ENCODE data around the gene STIM2.

DNA sequence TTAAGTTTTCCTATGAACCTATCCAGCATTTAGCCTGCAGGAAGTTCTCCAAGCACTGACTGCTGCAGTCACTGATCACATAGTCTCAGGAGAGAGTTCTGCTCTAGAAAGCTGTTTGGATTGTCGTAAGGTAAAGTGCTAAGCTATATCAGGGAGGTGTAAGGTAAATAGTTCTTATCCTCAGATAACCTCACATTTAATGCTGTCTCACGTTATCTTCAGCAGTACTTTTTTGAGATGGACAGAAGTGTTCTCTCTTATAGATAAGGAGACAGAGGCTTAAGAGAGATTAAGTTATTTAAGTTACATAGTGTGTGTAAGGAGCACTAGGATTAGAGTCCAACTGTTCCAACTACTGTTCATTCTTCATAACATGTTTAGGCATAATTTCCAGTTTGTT, 77.9 kb downstream of the STIM2 start:
- TF ChIP-seq POLR2AphosphoS5 (IDR thresholded peaks at IDR 0.05) = no peak
- TF ChIP-seq, protein P1, sequence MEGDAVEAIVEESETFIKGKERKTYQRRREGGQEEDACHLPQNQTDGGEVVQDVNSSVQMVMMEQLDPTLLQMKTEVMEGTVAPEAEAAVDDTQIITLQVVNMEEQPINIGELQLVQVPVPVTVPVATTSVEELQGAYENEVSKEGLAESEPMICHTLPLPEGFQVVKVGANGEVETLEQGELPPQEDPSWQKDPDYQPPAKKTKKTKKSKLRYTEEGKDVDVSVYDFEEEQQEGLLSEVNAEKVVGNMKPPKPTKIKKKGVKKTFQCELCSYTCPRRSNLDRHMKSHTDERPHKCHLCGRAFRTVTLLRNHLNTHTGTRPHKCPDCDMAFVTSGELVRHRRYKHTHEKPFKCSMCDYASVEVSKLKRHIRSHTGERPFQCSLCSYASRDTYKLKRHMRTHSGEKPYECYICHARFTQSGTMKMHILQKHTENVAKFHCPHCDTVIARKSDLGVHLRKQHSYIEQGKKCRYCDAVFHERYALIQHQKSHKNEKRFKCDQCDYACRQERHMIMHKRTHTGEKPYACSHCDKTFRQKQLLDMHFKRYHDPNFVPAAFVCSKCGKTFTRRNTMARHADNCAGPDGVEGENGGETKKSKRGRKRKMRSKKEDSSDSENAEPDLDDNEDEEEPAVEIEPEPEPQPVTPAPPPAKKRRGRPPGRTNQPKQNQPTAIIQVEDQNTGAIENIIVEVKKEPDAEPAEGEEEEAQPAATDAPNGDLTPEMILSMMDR (IDR thresholded peaks at IDR 0.05) = no peak
- no peak for TF ChIP-seq POLR2A (IDR thresholded peaks at IDR 0.05)

All from transverse colon (tissue), 4 donors.